Urothelium cell line (cell line): ENCODE results near the gene FANCD2OS.
"Not testable (repeated sequence)": the region's sequence is repeated elsewhere in the genome, so short reads cannot be mapped to it uniquely, and the experiment has no call there.

ENCODE experiments used
- DNase-seq: peaks from one replicate; pipeline ENCODE4 v3.0.0; 2011; ENCODE audit warnings: low spot score, mixed read lengths
- FAIRE-seq: peaks from 2 replicates; lab custom pipeline; 2011; peaks lifted over from hg19 to GRCh38; lab: Jason Lieb, UNC

FANCD2OS gene

GRCh38 chr3:10099041-10099440 is 9.0 kb downstream of the FANCD2OS start:
- FAIRE-seq (no peak), DNase-seq (no peak)

GRCh38 chr3:10093678-10094077 is 14.4 kb downstream of the FANCD2OS start:
- DNase-seq = no peak
- no peak for FAIRE-seq

- FAIRE-seq = not testable (repeated sequence)
Measured at GRCh38 chr3:10091387-10091786, 16.7 kb downstream of the FANCD2OS start.

GRCh38 chr3:10090774-10091173 is 17.3 kb downstream of the FANCD2OS start:
- FAIRE-seq, DNase-seq: not testable (repeated sequence)

More at GRCh38 chr3:10091387-10091786, 16.7 kb downstream of the FANCD2OS start:
- not testable (repeated sequence) for DNase-seq

GRCh38 chr3:10090179-10090578 is 17.9 kb downstream of the FANCD2OS start:
- FAIRE-seq = no peak

GRCh38 chr3:10088256-10088655 is 19.8 kb downstream of the FANCD2OS start:
- FAIRE-seq = no peak
- no peak for DNase-seq

More at GRCh38 chr3:10090179-10090578, 17.9 kb downstream of the FANCD2OS start:
- DNase-seq = no peak

- DNase-seq (no peak), FAIRE-seq (no peak)
Measured at GRCh38 chr3:10085738-10086137, 22.3 kb downstream of the FANCD2OS start.

GRCh38 chr3:10081871-10082270 is 26.2 kb downstream of the FANCD2OS start:
- DNase-seq (no peak), FAIRE-seq (no peak)

- no peak for DNase-seq
- FAIRE-seq = no peak
Measured at GRCh38 chr3:10074666-10075065, 33.4 kb downstream of the FANCD2OS start.

GRCh38 chr3:10070077-10070476 is 38.0 kb downstream of the FANCD2OS start:
- not testable (repeated sequence) for FAIRE-seq, DNase-seq

GRCh38 chr3:10055097-10055496 is 53.0 kb downstream of the FANCD2OS start:
- DNase-seq (no peak), FAIRE-seq (no peak)
